GM18526 (cell line): ENCODE results near the gene SPAM1.

Source experiments
- POLR2A ChIP-seq: IDR thresholded peaks from 3 replicates; pipeline ENCODE4 v1.6.1; 2011; ENCODE audit not compliant: insufficient read length; ENCODE audit errors: extremely low read depth

Gene SPAM1

DNA sequence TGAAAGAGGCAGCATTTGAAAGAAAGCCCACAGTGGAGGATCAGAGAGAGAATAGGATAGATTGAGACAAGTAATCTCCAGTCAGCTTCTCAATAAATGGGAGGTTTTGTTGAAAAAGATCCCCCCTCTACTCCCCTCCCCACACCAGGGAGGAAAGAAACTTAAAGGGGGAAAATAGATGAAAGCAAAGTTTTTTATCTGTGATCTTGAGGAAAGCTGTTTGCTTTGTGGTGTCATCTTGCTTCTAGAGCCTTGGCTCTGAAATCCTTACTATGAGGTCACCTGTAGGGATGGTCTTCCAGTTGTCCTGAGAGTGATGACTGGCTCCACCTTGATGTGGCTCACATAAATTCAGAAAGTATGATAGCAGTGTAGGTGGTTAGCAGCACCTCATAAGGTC, at the start of gene SPAM1:
TSS of gene SPAM1 (plus strand) at position 301 of the 400 bp plus-strand sequence. CDS start 28,330 bp downstream, outside the sequence.
- TF ChIP-seq POLR2A = no peak

- TF ChIP-seq POLR2A = no peak
Observed at GRCh38 chr7:123876557-123877256, 48.3 kb upstream of the SPAM1 start.

DNA sequence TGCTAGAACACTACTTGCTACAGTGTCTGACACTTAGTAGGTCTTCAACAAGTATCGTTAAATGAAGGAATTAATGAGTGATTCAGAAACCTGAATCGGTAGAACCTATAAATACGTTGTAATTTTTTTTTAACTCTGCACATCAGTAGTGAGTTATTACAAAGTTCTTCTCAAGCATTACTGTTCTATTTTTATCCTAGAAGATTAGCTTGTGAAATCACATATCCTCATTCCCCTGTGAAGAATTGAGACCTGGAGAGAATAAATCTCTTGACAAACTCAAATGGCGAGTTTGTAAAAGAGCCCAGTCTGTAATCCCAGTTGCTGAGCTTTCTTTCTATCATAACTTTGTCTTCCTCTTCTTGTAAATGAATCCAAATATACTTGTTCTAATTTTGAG, 45.4 kb upstream of the SPAM1 start:
- TF ChIP-seq POLR2A = no peak

DNA sequence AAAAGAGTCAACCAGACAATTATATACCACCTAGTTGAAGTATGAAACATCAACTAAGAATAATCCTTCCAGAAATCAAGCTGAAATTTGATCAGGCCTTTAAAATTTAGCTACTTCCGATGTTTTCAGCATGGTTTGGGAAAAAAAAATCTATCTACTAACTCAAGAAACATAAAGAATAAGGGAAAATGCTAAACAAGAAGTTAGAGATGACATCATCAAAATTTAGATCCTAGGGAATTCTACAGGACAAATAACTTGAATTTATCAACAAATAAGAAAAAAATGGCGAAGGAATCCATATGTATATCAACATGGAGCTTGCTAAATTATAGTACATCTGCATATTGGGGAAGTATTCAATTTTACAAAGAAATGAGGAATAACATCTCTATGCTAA, 43.7 kb upstream of the SPAM1 start:
- TF ChIP-seq POLR2A = no peak

DNA sequence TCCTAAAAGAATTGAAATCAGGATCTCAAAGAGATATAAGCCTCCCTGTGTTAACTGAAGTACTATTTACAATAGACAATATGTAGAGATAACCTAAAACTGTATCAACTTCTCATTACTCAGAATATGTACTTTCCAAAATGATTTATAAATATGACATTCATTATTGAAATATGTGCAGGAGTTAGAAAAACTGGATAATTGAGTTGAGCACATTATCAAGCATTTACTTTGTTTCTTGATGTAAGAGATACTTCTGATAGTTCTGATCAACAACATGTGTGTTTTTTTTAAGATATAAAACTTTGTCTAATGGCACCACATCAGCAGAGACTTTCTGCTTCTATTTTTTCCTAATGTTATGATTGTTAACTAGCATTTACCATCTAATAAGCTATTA, 41.9 kb upstream of the SPAM1 start:
- TF ChIP-seq POLR2A = no peak

DNA sequence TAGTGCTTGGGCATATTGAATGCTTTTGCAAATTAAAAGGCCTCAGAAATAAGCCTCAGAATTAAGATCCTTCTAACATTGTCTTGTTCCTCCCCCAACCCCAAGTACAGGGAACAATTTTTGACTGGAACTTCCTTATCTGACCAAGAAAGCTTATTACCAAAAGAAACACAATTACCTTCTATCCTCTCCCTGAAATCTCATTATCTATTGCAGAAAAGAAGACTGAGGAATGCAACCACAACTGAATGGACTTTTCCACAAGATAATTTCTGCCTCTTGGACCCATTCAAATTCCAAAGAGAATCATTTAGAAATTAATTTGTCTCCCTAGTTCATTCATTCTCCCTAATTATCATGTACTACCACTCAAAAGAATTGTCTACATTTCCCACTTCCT, 36.8 kb upstream of the SPAM1 start:
- no peak for TF ChIP-seq POLR2A

GRCh38 chr7:123901101-123901500, 23.9 kb upstream of the SPAM1 start:
- TF ChIP-seq POLR2A = no peak

GRCh38 chr7:123905714-123906113, 19.3 kb upstream of the SPAM1 start:
- TF ChIP-seq POLR2A = no peak

GRCh38 chr7:123916240-123916724, 8.8 kb upstream of the SPAM1 start:
- no peak for TF ChIP-seq POLR2A

DNA sequence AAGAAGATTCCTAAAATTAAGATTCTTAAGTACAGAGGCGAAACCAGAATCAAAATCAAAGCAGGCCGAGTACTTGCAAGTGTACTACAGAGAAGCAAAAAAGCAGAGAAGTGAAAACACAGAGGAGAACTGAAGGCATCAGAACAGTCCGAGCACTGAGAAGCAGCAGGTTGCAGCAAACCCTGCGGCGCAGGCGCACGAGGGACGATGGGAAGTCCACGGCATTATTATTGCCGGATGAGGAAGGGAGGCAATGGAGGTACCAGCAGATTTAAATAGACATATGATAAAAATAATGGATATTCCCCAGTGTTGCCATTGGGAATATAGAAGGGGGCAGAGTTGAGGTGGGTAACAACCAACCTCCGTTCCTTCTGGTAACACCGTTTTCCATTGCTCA, 7.2 kb upstream of the SPAM1 start:
- no peak for TF ChIP-seq POLR2A

DNA sequence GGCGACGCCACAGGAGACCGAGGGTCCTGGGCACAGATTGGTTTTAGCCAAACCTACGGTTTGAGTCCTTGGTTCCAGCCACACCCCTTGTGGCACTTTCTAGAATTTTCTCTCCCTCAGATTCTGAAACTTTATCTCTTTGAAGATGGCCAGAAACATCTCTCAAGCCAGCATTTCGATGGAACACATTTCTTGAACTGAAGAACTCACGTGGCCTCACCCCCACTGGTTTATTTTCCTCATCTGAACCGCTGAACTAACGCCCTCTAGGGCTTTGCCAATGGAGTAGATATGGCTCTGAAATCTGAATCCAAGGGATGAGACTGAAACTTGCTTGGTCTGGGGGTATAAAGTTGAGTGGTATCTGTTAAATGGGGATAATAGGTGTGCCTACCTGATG, 6.7 kb upstream of the SPAM1 start:
- no peak for TF ChIP-seq POLR2A

- TF ChIP-seq POLR2A = no peak
Observed at GRCh38 chr7:123923599-123923998, 1.4 kb upstream of the SPAM1 start.

- TF ChIP-seq POLR2A = no peak
Observed at GRCh38 chr7:123929107-123929506, 4.1 kb downstream of the SPAM1 start.

GRCh38 chr7:123929655-123930054, 4.6 kb downstream of the SPAM1 start:
- TF ChIP-seq POLR2A = no peak

- no peak for TF ChIP-seq POLR2A
Observed at GRCh38 chr7:123935436-123936381, 10.7 kb downstream of the SPAM1 start.

DNA sequence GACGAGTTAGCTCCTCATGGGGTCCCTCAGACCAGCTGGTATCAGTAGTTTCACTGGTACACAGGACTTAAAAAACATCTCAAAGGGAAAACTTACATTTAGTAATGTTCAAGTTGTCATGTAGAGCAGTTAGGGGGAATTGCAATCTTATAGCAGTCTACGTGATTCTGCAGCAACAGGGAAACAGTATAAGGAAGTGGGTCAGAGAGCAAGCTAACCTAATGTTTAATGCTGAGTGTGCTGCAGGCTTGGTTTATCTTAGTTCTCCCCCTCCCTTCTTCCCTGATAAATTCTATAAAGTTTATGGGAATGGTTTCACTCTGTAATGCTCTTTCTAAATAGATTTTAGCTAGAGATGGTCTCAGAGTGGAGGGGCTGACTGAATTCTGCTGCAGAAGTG, 11.3 kb downstream of the SPAM1 start:
- TF ChIP-seq POLR2A = no peak
